ENCODE measurements around the gene AKR1A1. TPM values are rescaled to one million over a fixed set of nuclear protein-coding genes. Genes with fewer than 3 reads are reported as not detected.
"Not testable (repeated sequence)": the region's sequence is repeated elsewhere in the genome, so short reads cannot be mapped to it uniquely, and the experiment has no call there.

The AKR1A1 gene
- total RNA-seq, 1 donor from 2014 or later, result 101 TPM

GRCh38 chr1:45523516-45523915 lies 27.1 kb upstream of the AKR1A1 start:
- DNase-seq (ENCODE audit: low read depth), result not testable (repeated sequence)

GRCh38 chr1:45523975-45524374 lies 26.7 kb upstream of the AKR1A1 start:
- not testable (repeated sequence) for DNase-seq (ENCODE audit: low read depth)

- DNase-seq (ENCODE audit: low read depth), result no peak
These were observed 24.4 kb upstream of the AKR1A1 start for GRCh38 chr1:45526135-45526644.

DNA sequence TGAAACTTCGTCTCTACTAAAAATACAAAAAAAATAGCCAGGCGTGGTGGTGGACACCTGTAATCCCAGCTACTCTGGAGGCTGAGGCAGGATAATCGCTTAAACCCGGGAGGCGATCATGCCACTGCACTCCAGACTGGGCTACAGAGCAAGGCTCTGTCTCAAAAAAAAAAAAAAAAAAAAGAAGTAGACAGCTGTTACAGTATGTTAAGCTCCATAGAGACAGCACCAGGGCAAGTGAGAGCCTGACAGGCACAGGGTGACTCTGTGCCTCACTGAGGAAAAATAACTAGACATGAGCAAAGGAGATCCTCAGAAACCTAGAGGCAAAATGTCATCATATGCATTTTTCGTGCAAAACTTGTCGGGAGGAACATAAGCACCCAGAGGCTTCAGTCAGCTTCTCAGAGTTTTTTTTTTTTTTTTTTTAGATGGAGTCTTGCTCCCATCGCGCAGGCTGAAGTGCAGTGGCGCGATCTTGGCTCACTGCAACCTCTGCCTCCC lies 19.9 kb upstream of the AKR1A1 start:
- no peak for DNase-seq (ENCODE audit: low read depth)

GRCh38 chr1:45531873-45532272 lies 18.8 kb upstream of the AKR1A1 start:
- no peak for DNase-seq (ENCODE audit: low read depth)

GRCh38 chr1:45535988-45536766 lies 14.4 kb upstream of the AKR1A1 start:
- DNase-seq (ENCODE audit: low read depth), result no peak

DNA sequence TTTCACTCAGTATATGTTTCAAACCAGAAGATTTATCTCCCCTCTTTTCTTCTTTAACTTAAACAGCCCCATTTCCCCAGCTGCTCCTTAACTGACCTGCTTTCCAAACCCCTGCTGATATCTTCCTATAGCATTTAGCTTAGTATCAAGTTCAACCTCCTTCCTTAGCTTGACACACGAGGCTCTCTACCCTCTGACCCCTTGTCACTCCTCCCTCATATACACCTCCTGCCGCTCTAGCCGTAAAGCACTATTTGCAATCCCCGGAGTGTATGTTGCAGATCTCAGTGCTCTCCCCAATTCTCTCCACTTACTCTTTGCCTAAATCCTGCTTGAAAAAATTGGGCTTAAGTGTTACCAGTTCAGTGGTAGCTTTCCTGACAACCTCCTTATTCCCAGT lies 13.7 kb upstream of the AKR1A1 start:
- DNase-seq (ENCODE audit: low read depth), result no peak

DNA sequence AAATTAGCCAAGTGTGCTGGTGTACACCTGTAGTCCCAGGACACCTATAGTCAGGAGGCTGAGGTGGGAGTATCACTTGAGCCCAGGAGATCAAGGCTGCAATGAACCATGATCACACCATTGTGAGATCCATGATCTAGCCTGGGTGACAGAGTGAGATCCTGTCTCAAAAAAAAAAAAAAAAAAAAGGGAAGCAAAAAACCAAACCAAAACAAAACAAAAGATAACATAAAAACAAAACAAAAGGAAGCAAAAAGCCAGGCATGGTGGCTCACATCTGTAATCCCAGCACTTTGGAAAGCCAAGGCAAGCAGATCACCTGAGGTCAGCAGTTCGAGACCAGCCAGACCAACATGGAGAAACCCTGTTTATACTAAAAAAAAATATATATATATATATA lies 9.4 kb upstream of the AKR1A1 start:
- DNase-seq (ENCODE audit: low read depth), result no peak

- DNase-seq (ENCODE audit: low read depth), result peak; percentile 38
These were observed 8.0 kb upstream of the AKR1A1 start for GRCh38 chr1:45542591-45542990.

DNA sequence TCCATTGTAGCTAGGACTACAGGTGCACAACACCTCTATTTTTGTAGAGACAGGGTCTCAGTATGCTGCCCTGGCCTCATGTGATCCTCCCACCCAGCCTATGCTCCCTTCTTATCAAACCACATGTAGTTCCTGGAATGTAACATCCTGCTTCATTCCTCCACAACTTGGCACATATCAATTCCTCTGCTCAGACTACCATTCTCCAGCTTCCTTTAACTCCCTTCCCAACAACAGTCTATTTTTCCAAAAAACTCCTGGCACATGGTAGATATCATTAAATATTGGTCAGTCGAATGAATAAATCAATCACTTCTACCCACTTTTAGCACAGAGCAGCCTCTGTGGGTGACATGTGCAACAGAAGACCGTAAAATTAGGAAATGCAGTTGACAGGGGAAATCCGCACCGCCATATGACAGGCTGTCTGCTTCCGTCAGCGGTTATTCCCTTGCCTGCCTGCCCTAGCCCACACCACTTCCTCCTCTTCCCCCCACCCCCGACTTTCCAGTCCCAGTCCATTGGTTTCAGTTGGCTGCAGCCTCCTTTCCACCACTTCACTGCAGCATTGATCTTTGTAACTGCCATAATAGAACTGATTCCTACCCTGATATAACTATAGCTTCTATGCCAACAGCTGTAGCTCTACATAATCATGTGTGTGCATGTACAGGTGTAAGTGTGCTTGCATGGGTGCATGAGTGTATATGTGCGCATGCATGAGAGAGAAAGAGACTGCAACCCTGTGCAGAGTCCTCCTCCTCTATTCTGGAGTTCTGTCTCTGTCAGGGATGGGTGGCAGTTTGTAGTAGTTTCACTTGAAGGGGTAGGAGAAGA lies 6.8 kb upstream of the AKR1A1 start:
- peak; percentile 65 for DNase-seq (ENCODE audit: low read depth)

DNA sequence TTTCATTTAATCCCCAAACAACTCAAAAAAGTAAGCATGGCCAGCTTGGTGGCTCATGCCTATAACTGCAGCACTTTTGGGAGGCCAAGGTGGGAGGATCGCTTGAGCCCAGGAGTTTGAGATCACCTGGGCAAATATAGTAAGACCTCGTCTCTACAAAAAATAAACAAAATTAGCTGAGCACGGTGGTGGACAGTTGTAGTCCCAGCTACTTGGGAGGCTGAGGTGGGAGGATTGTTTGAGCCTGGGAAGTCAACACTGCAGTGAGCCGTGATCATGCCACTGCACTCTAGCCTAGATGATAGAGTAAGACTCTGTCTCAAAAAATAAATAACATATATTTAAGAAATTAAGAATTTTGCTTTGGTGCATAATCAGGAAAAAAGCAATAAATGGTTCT lies 6.1 kb upstream of the AKR1A1 start:
- DNase-seq (ENCODE audit: low read depth), result no peak

- peak; percentile 29 for DNase-seq (ENCODE audit: low read depth)
These were observed 5.6 kb upstream of the AKR1A1 start for GRCh38 chr1:45545019-45545493.

DNA sequence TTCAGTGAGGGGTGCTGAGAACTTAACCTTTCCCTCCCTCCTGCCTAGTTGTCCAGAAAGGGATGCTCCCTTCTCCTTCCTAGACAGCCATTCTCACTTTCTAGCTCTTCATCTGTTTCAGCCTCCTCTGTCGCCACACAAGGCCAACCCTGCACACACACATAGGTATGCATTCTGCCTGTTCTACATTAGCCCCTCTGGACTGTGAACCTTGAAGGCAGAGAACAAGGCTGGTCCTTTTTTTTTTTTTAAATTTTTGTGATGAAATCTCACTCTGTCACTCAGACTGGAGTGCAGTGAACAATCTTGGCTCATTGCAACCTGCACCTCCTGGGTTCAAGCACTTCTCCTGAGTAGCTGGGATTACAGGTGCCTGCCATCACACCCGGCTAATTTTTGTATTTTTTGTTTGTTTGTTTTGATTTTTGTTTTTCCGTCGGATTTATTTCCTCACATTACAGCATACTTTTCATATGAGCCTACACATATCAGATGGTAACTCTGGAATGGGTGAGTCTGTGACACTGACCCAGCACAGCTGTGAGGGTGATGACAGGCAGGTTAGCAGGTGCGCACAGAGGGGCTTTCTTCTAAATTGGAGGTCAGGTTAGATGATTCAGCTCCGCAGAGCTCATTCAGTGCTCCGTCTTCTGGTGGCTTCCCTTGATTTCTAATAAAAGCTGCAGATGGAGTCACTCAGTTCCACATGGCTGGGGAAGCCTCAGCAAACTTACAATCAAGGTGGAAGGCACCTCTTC lies 4.9 kb upstream of the AKR1A1 start:
- DNase-seq (ENCODE audit: low read depth), result no peak

DNA sequence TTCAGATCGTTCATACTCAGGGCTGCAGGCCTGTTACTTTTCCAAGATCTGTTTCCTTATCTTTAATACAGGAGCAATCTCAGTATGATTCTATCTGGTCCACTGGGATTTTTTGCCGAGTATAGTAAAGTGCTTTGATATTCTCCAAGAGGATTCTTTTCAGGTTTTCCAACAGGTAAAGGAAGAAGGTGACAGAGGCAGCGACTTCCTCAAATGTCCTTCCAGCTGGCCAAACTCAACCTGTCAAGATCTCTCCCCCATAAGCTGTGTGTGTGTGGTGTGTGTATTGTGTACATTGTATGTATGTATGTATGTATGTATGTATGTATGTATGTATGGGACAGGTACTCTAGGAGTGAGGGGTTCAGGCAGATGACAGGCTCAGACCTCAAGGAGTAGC lies 1.1 kb downstream of the AKR1A1 start:
- DNase-seq (ENCODE audit: low read depth), result no peak

GRCh38 chr1:45552331-45552730 lies 1.7 kb downstream of the AKR1A1 start:
- DNase-seq (ENCODE audit: low read depth), result peak; percentile 33

- no peak for DNase-seq (ENCODE audit: low read depth)
These were observed 3.6 kb downstream of the AKR1A1 start for GRCh38 chr1:45554198-45554597.

- DNase-seq (ENCODE audit: low read depth), result peak; percentile 25
These were observed 6.9 kb downstream of the AKR1A1 start for GRCh38 chr1:45557422-45557944.

DNA sequence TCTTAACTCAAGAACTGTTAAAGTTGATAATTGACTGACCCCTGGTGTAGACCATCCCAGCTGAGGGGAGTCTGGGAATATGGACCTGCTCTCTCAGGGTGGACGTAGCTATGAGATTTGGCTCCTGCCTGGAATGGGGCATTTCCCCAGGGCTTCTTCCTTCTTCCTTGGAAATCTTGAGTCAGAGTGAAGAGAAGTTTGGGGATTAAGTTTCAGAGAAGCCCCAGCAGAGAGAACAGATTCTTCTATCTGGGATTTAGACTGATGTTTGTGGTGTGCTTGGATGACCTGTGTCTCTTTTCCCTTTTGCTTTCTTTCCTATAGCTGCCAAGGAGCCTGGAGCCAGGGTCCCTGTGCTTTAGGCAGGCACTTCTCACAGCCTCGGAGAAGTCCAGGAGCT lies 13.2 kb downstream of the AKR1A1 start:
- DNase-seq (ENCODE audit: low read depth), result no peak

- no peak for DNase-seq (ENCODE audit: low read depth)
These were observed 16.1 kb downstream of the AKR1A1 start for GRCh38 chr1:45566722-45567121.

DNA sequence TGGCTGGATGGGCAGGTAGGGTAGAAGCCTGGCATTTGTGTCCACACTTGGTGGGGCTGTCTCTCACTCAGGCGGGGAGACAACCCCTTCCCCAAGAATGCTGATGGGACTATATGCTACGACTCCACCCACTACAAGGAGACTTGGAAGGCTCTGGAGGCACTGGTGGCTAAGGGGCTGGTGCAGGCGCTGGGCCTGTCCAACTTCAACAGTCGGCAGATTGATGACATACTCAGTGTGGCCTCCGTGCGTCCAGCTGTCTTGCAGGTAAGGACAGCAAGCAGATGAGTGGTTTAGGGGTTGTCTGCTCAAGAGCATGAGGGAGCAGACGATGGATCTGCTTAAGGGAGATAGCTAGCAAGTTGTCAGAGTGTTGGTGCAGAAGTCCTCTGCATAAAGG lies 17.3 kb downstream of the AKR1A1 start:
- DNase-seq (ENCODE audit: low read depth), result no peak

DNA sequence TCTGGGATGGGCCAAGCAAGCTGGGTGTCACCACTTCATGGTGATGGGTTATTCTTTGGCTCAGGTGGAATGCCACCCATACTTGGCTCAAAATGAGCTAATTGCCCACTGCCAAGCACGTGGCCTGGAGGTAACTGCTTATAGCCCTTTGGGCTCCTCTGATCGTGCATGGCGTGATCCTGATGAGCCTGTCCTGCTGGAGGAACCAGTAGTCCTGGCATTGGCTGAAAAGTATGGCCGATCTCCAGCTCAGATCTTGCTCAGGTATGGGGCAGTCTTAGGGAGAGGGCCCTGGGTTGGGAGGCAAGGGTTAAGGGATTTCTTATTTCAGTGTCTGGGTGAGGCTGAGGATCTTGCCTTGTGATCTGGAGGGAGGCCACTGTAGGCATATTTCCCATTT lies 17.8 kb downstream of the AKR1A1 start:
- no peak for DNase-seq (ENCODE audit: low read depth)

DNA sequence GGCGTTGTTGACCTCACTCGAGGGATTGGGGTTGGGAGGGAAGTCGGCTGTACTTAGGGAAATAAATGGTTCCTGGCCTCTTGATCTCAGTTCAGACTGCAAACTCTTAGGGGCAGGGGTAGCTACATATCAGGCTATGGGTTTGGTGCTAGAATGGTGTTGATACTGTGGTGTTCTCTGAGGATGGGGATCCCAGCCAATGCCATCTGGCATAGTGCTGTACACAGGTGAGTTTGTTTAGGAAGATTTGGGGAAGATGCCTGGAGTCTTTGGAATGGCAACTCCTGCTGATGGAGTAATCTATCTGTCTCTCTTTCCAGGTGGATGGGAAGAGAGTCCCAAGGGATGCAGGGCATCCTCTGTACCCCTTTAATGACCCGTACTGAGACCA lies 18.9 kb downstream of the AKR1A1 start:
- no peak for DNase-seq (ENCODE audit: low read depth)

All from renal cortical epithelial cell (primary cell).